Left ventricle myocardium inferior (tissue), 1 donor: ENCODE measurements around the gene GPRC5B. TPM values are rescaled to one million over a fixed set of nuclear protein-coding genes. Genes with fewer than 3 reads are reported as not detected.

ENCODE experiments used
- DNase-seq: peaks from one replicate; pipeline ENCODE4 v3.0.0-alpha.2; 2020
- H3K27ac ChIP-seq: fragments of 200-600 bp; replicated peaks from 2 replicates; pipeline ENCODE4 v1.8.0; 2021
- H3K27me3 ChIP-seq: fragments of 200-600 bp; 2 replicates; pipeline ENCODE4 v1.8.0; 2021; ENCODE audit warnings: low read depth
- H3K36me3 ChIP-seq: fragments of 200-600 bp; 2 replicates; pipeline ENCODE4 v1.8.0; 2021
- H3K4me1 ChIP-seq: fragments of 200-600 bp; 2 replicates; pipeline ENCODE4 v1.8.0; 2021
- H3K4me3 ChIP-seq: fragments of 200-600 bp; 2 replicates; pipeline ENCODE4 v1.8.0; 2021; ENCODE audit warnings: mild to moderate bottlenecking, moderate library complexity
- H3K9me3 ChIP-seq: fragments of 200-600 bp; replicated peaks from 2 replicates; pipeline ENCODE4 v1.8.0; 2021
- intact Hi-C: fragments of 100-400 bp; cut with micrococcal nuclease; formaldehyde crosslinking; loops from one replicate; pipeline ENCODE4 v1.11.0; 2022
- total RNA-seq: library from RNA; stranded (reverse); fragmentation: NEBNext Ultra II Directional; extraction: Animal tissue kit (Norgen Biotek cat#: 25700); gene quantifications from one replicate; pipeline ENCODE4 v1.2.1, GENCODE V29; 2021
- TF ChIP-seq, protein P1 (sequence below): fragments of 200-600 bp; IDR thresholded peaks from 2 replicates; pipeline ENCODE4 v1.8.0; 2021; ENCODE audit warnings: antibody characterized with exemption, mild to moderate bottlenecking, borderline replicate concordance
- donor health status: DM: no; HTN: yes; CAD: no; lungs with severe emphysema.

The GPRC5B gene
- total RNA-seq, 1 donor from 2014 or later, result 82.3 TPM

DNA sequence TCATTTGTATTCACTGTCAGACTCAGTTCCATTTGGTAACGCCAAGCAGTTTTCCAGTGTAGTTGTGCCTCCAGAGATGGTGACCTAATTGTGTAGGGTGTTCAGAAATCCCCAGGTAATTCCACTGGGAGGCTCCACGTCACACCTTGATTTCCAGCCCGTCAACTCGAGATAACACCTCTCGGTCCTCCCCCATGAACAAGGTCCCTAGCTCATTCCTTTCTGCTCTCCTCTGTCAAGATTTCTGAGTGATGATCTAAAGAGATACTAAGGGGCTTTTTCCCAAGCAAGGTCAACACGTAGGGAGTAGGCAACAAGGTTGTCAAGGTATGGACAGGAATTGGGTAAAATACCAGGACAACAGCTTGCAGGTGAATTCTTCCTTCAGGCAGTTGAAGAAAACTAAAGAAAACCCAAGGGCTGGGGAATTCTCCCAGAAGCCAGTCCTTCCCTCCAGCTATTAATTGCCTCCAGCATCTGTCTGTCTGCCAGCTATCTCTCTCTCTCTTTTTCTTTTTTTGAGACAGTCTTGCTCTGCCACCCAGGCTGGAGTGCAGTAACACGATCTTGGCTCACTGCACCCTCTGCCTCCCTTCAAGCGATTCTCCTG is 31.4 kb downstream of the GPRC5B start:
- peak overlapping the region; percentile 49 for H3K27ac ChIP-seq
- H3K4me3 ChIP-seq, result no peak overlapping the region
- no peaks in the 10 kb centered on the region for H3K9me3 ChIP-seq
- TF ChIP-seq, protein P1, sequence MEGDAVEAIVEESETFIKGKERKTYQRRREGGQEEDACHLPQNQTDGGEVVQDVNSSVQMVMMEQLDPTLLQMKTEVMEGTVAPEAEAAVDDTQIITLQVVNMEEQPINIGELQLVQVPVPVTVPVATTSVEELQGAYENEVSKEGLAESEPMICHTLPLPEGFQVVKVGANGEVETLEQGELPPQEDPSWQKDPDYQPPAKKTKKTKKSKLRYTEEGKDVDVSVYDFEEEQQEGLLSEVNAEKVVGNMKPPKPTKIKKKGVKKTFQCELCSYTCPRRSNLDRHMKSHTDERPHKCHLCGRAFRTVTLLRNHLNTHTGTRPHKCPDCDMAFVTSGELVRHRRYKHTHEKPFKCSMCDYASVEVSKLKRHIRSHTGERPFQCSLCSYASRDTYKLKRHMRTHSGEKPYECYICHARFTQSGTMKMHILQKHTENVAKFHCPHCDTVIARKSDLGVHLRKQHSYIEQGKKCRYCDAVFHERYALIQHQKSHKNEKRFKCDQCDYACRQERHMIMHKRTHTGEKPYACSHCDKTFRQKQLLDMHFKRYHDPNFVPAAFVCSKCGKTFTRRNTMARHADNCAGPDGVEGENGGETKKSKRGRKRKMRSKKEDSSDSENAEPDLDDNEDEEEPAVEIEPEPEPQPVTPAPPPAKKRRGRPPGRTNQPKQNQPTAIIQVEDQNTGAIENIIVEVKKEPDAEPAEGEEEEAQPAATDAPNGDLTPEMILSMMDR, result no peak
- no peaks in the 10 kb centered on the region for H3K27me3 ChIP-seq
- peaks cover 31% of the 10 kb centered on the region for H3K4me1 ChIP-seq
- DNase-seq, result no peak
- intact Hi-C loops, result no loop called here
- H3K36me3 ChIP-seq, result peaks cover 29% of the 10 kb centered on the region

DNA sequence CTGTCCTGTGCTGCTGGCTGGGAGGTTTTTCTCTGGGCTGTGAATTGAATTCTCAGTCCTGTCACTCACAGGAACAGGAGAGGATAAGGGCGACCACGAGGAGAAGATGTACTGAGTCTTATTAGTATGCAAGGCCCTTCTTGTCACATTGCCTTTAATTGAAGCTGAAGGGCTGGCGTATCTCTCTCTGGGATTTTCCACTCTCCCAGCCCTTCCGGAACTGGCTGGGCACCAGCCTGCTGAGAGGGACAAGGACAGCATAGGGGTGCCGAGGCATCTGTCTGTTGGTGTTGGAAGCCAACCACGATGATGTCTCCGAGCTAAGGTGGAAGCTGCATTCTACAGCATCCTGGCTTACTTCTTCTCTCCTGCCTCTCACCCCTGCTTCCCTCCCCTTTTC is 33.2 kb downstream of the GPRC5B start:
- intact Hi-C loops, result no loop called here
- Histone ChIP-seq H3K27ac (peak overlapping the region; percentile 54), H3K4me3 (no peak overlapping the region), H3K9me3 (no peaks in the 10 kb centered on the region), H3K4me1 (peaks cover 31% of the 10 kb centered on the region), H3K36me3 (peaks cover 18% of the 10 kb centered on the region), H3K27me3 (no peaks in the 10 kb centered on the region)
- DNase-seq, result no peak
- TF ChIP-seq, protein P1, result no peak

DNA sequence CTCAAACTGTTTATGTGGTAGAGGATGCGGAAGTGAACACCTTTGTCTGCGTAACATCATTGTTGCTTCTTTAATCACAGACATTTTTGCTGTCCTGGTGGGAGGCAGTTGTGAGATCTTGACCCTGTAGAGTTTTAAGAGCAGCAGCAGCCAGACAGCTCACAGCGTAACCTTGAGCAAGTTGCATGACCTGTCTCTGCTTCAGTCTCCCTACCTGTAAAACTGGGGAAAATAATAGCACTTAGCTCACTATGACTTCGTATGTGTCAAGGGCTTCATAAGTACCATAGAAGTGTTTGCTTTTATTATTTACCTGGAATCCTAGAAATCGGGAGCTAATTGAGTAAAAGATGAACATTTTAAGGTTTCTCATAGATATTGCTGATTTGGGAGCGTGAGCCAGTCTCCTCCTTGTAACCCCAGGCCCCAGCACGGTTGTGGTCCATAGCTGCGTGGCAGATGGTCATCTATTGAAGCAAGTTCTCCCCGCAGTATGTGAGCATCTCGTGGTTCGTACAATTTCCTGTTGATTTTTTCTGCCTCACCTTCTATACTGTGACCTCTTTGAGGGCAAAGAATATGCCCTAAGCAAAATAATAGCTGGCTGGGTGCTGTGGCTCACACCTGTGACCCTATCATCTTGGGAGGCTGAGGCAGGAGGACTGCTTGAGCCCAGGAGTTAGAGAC is 34.4 kb downstream of the GPRC5B start:
- Histone ChIP-seq H3K4me1 (peaks cover 36% of the 10 kb centered on the region), H3K9me3 (no peaks in the 10 kb centered on the region), H3K27ac (peak overlapping the region; percentile 54), H3K36me3 (peaks cover 6% of the 10 kb centered on the region), H3K4me3 (no peak overlapping the region), H3K27me3 (no peaks in the 10 kb centered on the region)
- intact Hi-C loops, result no loop called here
- no peak for DNase-seq
- TF ChIP-seq, protein P1, result no peak

DNA sequence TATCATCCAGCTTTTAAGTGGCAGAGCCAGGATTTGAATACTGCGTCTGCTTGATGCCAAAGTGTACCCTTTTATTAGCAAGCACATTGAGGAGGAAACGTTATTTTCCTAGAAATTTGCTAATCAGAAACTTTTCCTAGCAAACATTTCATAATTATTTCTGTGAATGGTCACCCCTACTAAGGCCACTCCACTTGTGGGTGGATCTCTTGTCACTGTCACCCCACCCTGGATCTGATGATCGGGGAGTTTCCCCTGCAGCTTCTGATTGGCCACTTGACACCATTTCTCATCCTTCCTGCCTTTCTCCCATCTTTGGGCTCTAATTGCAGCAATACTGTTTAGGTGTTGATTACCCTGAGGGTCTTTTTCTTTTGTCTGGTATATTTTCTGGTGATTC is 35.9 kb downstream of the GPRC5B start:
- Histone ChIP-seq H3K36me3 (peaks cover 4% of the 10 kb centered on the region), H3K9me3 (no peaks in the 10 kb centered on the region), H3K4me3 (no peak overlapping the region), H3K27me3 (no peaks in the 10 kb centered on the region), H3K27ac (no peak overlapping the region), H3K4me1 (peaks cover 32% of the 10 kb centered on the region)
- TF ChIP-seq, protein P1, result no peak
- no peak for DNase-seq
- intact Hi-C loops, result no loop called here

DNA sequence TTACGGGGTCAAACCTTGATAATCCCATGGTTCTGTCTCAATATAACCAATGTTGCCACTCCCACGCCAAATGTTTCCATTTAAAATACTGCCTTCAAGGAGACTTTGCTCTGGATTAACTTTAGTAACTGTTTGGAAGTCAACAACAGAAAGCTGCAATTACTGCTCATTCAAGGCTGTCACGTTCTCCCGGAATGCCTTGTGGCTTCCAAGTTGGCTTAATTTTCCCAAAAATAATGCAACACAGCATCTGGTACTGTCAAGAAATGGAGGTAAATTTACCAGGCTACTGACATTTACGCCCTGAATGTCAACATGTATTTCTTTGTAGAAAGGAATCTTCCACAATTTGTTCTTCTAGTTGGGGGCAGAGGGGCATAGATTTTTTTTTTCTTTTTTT is 38.2 kb downstream of the GPRC5B start:
- TF ChIP-seq, protein P1, result no peak
- no peak for DNase-seq
- H3K27me3 ChIP-seq, result no peaks in the 10 kb centered on the region
- peaks cover 4% of the 10 kb centered on the region for H3K36me3 ChIP-seq
- intact Hi-C loops, result no loop called here
- H3K4me1 ChIP-seq, result peaks cover 32% of the 10 kb centered on the region
- H3K27ac ChIP-seq, result no peak overlapping the region
- H3K9me3 ChIP-seq, result no peaks in the 10 kb centered on the region
- no peak overlapping the region for H3K4me3 ChIP-seq
